HG02798 (cell line): ENCODE data around the gene ARID1B.

Experiments used
- ATAC-seq: cut with Tn5 transposase; IDR thresholded peaks from one replicate; pipeline ENCODE4 v1.9.1; 2021; ENCODE audit warnings: mild to moderate bottlenecking; ENCODE audit not compliant: unreplicated experiment, poor library complexity

ARID1B gene

DNA sequence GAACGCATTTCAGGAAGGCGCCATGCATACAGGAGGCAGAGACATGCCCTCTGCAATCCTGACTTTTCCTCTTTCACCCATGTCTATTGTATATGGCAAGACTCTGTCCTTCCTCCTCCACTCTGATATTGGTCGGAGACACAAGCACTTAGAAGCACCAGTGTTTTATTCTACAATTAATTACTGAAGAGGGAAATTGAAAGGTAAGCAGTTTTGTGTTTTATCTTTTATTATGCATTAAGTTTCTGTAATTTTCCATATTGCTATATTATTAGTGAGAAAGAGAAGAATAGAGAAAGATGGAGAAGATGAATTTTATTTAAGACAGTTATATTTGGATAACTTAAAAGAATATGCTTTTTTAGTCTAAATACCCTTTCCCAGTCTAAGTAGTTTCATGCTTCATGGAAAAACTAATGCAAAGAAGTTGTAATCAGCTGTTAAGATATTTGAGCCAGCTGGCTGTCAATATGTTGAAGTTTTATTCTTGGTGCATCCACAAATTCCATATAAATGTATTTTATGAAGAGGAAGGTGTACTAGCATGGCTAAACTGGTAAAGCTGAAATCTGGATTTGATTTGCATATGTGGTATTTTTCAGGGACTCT, 13.6 kb downstream of the ARID1B start:
- no peak for ATAC-seq

DNA sequence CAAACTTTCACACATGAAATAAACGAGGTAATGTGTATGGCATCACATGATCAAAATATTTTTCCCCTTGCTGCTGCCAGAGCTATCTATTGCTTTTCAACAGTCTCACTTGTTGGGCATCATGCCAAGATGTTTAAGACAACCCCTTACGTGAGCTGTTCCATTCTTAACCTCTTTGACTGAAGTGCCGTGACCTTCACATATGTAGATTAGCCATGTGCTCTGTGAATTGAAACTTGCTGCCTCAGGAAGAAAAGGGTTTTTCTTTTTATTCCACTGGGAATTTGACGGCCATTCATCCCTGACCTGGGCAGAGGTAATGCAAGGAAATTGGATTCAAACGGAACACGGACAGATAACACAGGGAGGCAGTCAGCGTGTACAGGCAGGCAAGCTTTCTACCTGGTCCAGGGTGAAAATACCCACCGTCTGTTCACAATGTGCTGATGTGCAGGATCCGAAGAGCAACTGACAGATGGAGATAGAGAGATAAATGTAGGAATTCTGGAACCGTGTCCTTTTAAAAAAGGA, 14.2 kb downstream of the ARID1B start:
- ATAC-seq, result peak; percentile 66

DNA sequence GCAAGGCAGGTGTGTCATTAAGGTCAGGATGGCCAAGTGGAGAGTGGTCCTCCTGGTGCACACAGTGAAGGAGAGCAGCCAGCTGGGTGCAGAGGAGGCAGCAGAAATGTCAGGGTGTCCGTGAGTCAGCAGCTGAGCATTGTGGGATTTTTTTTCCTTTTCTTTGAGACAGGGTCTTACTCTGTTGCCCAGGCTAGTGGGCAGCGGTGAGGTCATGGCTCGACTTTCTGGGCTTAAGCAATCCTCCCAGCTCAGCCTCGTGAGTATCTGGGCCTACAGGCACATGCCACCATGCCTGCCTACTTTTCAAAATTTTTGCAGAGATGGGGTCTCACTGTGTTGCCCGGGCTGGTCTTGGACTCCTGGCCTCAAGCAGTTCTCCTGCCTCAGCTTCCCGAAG, 16.0 kb downstream of the ARID1B start:
- no peak for ATAC-seq

DNA sequence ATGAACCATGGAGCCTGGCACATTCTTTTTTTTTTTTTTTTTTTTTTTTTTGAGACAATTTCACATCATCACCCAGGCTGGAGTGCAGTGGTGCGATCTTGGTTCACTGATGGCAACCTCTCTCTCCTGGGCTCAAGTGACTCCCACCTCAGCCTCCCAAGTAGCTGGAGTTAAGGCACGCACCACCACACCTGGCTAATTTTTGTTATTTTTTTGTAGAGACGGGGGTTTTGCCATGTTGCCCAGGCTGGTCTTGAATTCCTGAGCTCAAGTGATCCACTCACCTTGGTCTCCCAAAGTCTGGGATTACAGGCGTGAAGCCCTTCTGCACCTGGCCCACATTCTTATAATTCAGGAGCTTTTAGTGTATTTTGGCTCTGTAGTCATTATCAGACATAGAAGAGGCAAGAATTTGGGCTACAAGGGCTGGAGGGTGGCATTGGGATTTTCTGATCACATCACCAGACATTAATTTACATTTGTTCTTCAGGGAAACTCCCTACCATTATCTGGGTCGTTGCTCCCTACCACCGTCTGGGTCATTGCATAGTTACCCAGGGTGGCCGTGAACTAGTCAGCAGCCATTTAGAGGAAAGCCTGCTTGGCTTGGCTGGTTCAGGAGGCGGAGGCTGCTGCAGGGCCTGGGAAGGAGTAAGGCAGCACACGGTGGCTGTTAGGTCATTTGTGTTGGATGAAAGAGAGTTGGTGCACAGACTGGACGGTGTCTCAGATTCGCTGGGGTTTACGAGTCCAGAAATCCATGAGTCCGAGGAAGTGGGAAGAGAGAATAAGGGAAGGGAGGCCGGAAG, 17.6 kb downstream of the ARID1B start:
- ATAC-seq, result peak; percentile 55

DNA sequence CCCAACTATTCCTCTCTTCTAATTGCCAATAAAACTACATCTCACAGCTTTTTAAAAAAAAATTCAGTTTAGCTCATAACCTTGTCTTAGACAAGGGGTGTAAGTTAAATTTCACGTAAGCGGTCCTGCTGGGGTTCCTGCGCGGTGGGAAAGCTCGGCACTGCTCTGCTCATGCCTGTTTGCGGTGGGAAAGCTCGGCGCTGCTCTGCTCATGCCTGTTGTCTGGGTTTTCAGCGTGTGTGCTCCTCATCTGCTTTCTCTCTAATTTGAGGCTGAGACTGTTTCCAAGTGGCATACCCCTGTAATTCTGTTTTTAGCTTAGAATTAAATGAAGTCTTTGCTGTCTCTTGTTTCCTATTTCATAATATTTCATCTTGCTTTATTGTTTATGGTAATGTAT, 18.6 kb downstream of the ARID1B start:
- ATAC-seq, result no peak

DNA sequence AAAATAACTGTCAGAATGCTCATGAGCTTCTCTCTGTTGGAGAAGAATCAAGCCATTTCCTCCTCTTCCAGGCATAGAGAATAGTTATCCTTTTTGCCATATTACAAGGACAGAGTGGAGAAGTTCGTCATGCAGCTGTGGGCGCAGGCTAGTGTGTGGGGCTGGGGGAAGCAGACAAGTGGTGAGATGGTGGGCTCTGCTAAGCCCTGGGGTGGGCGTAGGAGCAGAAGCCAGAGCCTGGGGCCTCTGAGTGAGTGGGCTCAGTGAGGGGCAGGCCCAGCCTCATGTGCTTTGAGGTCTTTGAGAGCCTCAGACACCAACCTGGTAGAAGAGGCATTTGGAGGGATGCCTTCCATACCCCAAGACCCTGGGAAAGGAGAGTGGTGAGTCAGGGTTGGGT, 19.4 kb downstream of the ARID1B start:
- ATAC-seq, result no peak

DNA sequence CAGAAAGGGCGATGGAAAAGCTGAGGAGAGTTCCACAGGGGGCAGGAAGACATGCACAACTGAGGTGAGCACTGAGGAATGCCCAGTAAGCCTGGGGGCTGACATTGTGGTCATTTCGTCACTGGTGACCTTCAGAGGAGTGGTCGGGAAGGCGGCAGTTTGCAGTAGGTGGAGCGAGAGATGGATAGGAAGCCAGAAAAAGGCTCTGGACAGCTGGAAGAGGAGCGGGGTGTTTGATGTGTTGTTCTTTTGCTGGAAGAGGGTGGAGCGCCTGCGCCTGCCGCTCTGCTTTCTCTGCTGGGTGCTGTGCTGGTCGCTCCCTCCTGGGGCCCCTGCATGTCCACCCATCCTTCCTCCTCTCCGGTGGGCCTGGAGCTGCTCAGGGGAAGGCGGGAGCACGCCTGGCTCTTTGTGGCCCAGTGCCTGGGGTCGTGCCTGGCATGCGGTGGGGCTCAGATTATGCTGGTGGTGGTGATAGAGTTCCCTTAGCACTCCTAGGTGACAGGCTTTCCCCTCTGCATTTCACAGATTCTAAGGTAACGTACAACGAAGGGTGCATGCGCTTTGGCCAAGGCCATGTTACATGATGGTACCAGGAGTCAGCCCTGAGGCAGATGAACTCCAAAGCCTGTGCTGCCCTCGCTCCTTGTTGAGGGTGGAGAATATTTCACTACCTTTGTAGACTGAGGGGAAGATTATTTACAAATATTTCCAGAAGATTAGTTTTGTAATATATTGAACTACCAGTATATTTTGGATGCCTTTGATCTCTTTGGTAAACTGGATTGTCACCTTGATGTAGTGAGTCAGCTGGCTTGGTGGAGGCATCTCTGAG, 20.9 kb downstream of the ARID1B start:
- ATAC-seq, result no peak

DNA sequence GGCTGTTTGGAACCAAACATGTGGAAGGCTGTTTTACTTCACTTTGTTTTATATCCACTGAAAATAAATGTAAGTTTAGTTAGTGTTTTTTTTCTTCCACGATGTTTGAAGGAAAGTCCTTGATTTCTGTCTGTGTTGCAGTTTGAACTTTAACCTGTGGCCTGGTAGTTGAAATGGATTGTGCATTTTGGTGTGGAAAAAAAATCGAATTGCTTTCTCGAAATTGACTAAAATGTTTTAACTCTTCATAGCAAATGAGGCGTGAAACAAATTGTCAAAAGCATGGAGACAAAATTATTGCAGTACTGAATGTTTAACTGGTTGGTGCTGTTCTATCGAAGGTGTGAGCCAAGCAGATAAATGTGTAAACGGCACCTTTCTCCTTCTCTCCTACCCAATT, 24.5 kb downstream of the ARID1B start:
- no peak for ATAC-seq

DNA sequence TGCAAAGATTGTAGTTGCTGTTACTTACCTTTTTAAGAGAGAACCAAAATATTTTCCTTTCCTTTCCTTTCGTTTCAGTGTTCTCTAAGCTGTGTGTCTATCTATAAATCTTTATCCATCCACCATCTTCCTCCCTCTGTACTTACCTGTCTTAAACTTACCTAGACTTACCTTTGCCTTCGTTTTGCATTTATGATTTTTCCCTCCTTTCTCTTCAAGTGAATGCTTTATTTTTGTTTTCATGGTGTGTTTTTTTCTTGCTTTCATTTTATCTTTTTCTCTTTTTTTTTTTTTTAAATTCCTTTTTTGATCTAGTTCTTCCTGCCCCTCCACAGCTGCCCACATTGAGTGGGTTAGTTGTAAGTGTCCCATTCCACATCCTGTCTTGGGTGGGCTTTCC, 26.2 kb downstream of the ARID1B start:
- no peak for ATAC-seq

DNA sequence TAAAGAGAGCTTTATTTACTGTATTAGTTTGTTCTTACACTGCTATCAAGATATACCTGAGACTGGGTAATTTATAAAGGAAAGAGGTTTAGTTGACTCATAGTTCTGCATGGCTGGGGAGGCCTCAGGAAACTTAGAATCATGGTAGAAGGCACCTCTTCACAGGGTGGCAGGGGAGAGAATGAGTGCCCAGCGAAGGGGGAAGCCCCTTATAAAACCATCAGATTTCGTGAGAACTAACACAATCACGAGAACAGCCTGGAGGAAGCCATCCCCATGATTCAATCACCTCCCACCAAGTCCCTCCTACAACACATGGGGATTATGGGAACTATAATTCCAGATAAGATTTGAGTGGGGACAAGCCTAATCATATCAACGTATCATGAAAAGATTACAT, 27.2 kb downstream of the ARID1B start:
- no peak for ATAC-seq

DNA sequence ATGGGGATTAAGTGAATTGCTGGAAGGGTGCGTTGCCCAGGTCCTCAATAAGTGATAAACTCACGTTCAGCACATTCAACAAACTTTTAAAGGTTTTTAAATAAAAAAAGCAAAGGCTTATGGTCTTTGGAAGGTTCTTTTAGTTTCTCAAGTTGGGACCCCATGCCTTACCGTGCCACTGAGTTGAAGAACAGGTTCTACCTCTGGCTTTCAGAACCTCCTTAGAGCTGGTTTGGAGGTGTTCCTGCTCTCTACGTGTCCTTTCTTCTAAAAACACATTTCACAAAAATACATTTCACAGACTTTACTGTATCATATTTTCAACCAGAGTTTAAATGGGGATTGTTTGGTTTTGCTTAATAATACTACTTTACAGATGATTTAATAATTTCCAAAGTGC, 29.0 kb downstream of the ARID1B start:
- no peak for ATAC-seq

DNA sequence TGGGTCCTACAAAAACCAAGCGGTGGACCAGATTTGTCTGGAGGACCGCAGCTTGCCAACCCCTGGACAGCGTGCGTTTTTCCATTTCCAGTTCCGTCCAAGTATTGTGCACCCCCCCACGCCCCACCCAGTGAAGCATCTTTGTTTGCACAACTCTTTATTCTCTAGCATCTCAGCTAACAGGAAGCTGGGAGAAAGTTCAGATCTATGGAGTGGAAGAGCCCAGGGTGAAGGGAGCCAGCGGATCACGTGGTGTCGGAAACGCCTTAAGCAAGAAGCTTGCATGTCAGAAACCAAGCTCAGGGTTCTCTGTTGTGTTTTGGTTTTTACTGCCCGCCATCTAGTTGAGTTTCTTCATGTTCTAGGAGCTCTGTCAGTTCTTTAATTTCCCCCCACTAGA, 29.9 kb downstream of the ARID1B start:
- no peak for ATAC-seq

DNA sequence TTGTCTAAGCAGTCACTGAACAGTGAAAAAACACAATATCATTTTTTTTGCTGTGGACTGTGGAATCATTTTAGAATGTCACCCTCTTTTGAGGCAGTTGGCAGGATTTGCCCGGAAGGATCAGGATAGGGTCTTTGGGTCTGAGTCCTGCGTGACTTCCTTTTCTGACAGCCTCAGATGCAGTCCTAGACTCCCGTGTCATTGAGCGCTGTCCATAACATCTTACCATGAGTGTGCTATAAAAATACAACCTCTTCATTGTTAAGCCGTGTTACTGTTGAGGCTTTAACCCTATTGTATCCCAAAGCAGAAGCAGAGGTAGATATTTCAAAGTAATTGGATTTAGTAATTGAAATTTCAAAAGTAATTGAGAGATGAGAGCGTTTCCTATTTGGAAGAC, 30.6 kb downstream of the ARID1B start:
- ATAC-seq, result no peak

DNA sequence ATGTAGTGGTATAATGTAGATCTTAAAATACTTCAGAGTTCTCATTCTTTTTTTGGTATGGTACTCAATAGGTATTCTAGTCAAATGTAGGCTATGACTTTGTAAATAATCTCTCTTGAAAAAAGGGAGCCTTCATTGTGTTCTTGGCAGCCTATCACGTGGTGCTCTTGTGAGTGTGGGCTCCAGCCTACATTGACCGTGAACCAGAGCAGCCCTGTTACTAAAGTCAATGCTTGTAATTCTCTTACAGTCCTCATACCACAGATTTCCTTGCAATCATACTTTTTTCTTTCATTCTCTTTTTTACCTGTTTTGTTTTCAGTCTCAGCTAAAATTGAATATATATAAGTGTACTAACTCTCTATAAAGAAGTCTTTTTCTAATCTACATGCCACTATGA, 31.1 kb downstream of the ARID1B start:
- peak; percentile 52 for ATAC-seq

DNA sequence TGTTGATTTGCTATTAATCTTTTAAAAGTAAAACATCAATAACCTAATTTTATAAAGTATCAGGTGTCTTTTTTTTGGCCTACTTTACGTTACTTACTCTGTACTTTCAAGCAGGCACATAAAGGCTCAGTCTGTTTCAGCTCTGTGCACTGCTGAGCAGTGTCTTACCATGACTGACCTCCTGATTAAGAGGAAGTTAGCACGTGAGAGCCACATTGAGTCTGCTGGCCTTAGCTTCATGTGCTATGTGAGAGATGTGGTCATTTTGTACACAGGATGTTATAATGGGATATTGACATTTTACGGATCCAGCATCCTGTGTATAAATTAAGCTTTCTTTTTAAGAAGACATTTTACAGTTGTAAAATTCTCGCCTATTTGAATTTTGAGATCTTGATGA, 31.9 kb downstream of the ARID1B start:
- peak; percentile 84 for ATAC-seq

DNA sequence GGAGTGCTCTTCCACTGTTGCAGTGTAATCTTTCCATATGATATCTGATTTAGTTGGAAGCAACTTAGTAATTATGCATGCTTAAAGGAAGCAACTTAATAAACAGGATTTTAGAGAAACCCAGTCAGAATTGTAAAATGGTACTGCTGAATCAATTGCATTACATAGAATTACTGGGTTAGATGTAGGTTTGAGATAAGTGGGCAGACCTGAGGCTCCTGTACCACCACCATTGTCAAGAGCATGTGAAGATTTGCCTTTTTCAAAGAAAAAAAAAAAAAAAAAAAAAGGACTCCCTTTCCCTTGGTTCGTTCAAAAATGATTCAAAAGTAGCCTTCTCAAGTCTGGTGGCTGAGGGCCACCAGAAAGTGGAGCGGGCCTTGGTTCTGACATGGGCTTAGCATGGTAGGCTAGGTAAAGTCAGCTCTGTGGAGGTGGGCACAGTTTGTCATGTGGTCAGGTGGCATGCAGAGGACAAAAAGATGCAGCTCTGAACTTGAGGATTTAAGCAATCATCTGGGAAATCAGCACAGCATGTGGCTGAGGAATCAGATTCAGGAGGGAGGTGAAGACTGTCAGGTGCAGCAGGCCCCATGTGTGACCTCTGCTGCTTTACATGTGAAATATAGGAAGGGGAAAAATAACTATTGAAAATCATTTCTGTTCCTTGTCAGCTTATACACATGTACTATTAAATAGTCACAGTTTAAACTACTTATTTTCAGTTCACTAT, 32.4 kb downstream of the ARID1B start:
- ATAC-seq, result no peak

DNA sequence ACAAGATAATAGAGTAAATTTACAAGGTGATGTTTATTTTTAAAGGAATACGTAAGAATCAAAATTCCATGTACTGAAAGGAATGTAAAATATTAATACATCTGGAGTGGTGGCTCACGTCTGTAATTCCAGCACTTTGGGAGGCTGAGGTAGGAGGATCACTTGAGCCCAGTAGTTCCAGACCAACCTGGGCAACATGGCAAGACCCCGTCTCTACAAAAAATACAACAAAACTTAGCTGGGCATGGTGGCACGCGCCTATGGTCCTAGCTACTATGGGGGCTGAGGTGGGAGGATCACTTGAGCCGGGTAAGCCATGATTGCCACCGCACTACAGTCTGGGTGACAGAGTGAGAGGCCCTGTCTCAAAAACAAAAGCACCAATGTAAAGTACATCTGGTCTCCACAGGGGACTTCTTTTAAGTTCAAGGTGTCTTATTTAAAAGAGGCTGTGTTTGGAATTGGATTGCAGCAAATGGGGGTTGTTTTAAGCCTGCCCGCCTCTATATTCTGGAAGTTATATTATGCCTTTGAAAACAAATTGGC, 36.9 kb downstream of the ARID1B start:
- ATAC-seq, result no peak

DNA sequence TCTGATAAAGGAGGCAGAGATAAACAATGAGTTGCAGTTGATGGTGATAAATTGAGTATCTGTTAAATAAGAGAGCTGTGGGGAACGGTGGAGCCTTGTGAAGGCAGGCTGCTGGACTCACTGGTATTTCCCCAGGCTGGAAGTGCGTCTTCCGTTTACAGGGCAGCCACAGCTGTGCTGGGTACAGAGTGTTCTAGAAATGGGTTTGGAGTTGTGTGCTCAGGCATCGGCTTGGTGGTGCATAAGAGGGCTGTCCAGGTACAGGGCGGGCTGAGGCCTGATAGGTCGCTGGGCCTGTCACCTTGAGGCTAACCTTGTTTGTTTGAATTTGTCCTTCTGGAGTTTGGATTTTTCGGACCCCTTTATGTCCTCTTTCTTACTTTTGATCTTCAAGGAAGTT, 39.3 kb downstream of the ARID1B start:
- ATAC-seq, result no peak

DNA sequence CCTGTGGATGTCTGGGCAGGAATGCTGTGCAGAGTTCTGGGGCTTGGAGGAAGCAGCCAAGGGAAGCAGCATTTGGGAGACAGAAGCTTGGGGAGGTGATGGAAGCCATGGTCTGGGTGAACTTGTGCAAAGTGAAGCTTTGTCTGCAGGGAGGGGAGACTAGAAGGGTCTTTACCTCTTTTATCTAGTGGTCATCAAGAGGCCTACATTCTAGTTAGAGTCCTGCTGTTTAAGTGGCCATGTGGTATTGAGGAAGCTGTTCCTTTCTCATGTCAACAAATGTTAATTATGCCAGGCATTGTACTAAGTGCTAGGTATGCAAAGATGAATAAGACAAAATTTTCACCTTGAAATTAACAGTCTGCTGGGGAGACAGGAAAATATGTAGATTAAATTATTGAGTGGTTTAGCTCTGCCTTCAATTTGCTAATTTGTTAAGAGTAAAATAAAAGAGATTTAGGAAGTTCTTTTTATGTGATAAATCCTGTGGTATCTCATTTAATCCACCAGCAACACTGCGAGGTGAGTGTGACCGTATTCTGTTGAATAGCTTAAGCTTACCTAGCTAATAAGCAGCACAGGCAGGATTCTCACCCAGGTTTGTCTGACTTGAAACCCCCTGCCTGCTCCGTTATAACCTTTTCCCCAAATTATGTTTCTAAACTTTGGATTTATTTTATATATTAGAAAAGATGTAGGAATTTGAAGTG, 43.1 kb downstream of the ARID1B start:
- ATAC-seq, result no peak
